B cell (primary cell): Measurements from ENCODE around the gene LITAFD. TPM values are rescaled to one million over a fixed set of nuclear protein-coding genes. Genes with fewer than 3 reads are reported as not detected.

ENCODE experiments used
- ATAC-seq: fragments of 200-7000 bp; cut with Tn5 transposase; one replicate; pipeline ENCODE4 v1.10.0; 2021; ENCODE audit warnings: low read depth, mild to moderate bottlenecking, moderate number of reproducible peaks, moderate library complexity
- CTCF ChIA-PET: fragments of 350-600 bp; sonication (Branson Sonifier 250); formaldehyde crosslinking; loops from one replicate; lab custom pipeline; 2021; ENCODE audit warnings: antibody characterized with exemption, inconsistent platforms; lab: Charles Lee
- POLR2A ChIA-PET: fragments of 350-600 bp; sonication (Branson Sonifier 250); formaldehyde crosslinking; loops from one replicate; lab custom pipeline; 2021; ENCODE audit warnings: antibody characterized with exemption; lab: Charles Lee
- DNase-seq: peaks from one replicate; pipeline ENCODE4 v3.0.0; 2013
- H2AFZ ChIP-seq: 2 replicates; pipeline ENCODE4 v1.6.1; 2012; ENCODE audit warnings: mild to moderate bottlenecking, low read depth, low read length; ENCODE audit not compliant: insufficient read depth, poor library complexity, severe bottlenecking
- H3K27ac ChIP-seq, 2 donors: 1 replicate in 1 of 2; 2 replicates in 1 of 2; pipeline ENCODE4 v1.5.1; 2012 to 2013; ENCODE audit warnings: low read length in 2 of 2, mild to moderate bottlenecking in 2 of 2, moderate library complexity in 1 of 2
- H3K27me3 ChIP-seq, 4 experiments: fragments of 200-600 bp in 1 of 4; sonication (generic) in 1 of 4; replicated peaks in 1 of 4; 1 replicate in 2 of 4; 2 replicates in 2 of 4; pipeline versions ENCODE4 v1.6.1 to v1.7.0; 2013 to 2016; ENCODE audit warnings: low read length in 3 of 4, mild to moderate bottlenecking in 2 of 4, mixed read lengths in 1 of 4, moderate library complexity in 1 of 4; ENCODE audit not compliant: insufficient read depth in 4 of 4, control insufficient read depth in 3 of 4; ENCODE audit errors: control extremely low read depth in 1 of 4
- H3K36me3 ChIP-seq, 2 experiments: replicated peaks in 1 of 2; 1 replicate in 1 of 2; 2 replicates in 1 of 2; pipeline versions ENCODE4 v1.6.1 to v1.7.1; 2013; ENCODE audit warnings: low read length in 1 of 2; ENCODE audit not compliant: insufficient read depth in 2 of 2, control insufficient read depth in 1 of 2; ENCODE audit errors: control extremely low read depth in 1 of 2, extremely low read depth in 1 of 2
- H3K4me1 ChIP-seq, 2 donors: fragments of 200-600 bp in 1 of 2; sonication (generic) in 1 of 2; 1 replicate in 1 of 2; 2 replicates in 1 of 2; pipeline versions ENCODE4 v1.5.1 to v1.6.1; 2013 to 2017; ENCODE audit warnings: low read length in 2 of 2; ENCODE audit not compliant: control insufficient read depth in 2 of 2, insufficient read depth in 2 of 2
- H3K4me2 ChIP-seq: replicated peaks from 2 replicates; pipeline ENCODE3; 2012; ENCODE audit warnings: mild to moderate bottlenecking, low read depth, low read length; ENCODE audit not compliant: poor library complexity, severe bottlenecking
- H3K4me3 ChIP-seq, 5 experiments: fragments of 200-600 bp in 1 of 5; sonication (generic) in 1 of 5; 1 replicate in 3 of 5; 2 replicates in 2 of 5; pipeline versions ENCODE4 v1.5.1 to v1.7.0; 2011 to 2016; ENCODE audit warnings: low read length in 4 of 5, mild to moderate bottlenecking in 4 of 5, low read depth in 2 of 5, control low read depth in 1 of 5, moderate library complexity in 1 of 5; ENCODE audit not compliant: insufficient read depth in 1 of 5; ENCODE audit errors: control extremely low read depth in 1 of 5, extremely low read depth in 1 of 5
- H3K79me2 ChIP-seq: fragments of 200-600 bp; sonication (generic); one replicate; pipeline ENCODE4 v1.6.0; 2016; ENCODE audit warnings: low read length; ENCODE audit not compliant: control insufficient read depth, insufficient read depth
- H3K9ac ChIP-seq: fragments of 200-600 bp; sonication (generic); 2 replicates; pipeline ENCODE4 v1.6.1; 2017; ENCODE audit warnings: mild to moderate bottlenecking, low read length, moderate library complexity
- H3K9me3 ChIP-seq, 3 donors: one replicate each; pipeline versions ENCODE4 v1.6.1 to v1.7.1; 2013; ENCODE audit warnings: low read length in 2 of 3; ENCODE audit not compliant: control insufficient read depth in 2 of 3, insufficient read depth in 1 of 3; ENCODE audit errors: control extremely low read depth in 1 of 3
- H4K20me1 ChIP-seq: 2 replicates; pipeline ENCODE4 v1.6.0; 2012; ENCODE audit warnings: mild to moderate bottlenecking, low read length; ENCODE audit not compliant: insufficient read depth, control insufficient read depth, poor library complexity, severe bottlenecking
- H3K27ac Mint-ChIP-seq: one replicate; pipeline ENCODE4 v1.8.0; 2021; ENCODE audit warnings: mixed read lengths
- H3K27me3 Mint-ChIP-seq: one replicate; pipeline ENCODE4 v1.8.0; 2021; ENCODE audit warnings: mixed read lengths
- H3K4me1 Mint-ChIP-seq: one replicate; pipeline ENCODE4 v1.8.0; 2021; ENCODE audit warnings: mixed read lengths
- H3K4me3 Mint-ChIP-seq: one replicate; pipeline ENCODE4 v1.8.0; 2021; ENCODE audit warnings: mixed read lengths
- H3K9me3 Mint-ChIP-seq: one replicate; pipeline ENCODE4 v1.8.0; 2022; ENCODE audit warnings: mixed read lengths; ENCODE audit not compliant: insufficient read depth
- CTCF ChIP-seq: fragments of 200-600 bp; IDR thresholded peaks from one replicate; pipeline ENCODE4 v1.8.0; 2022; ENCODE audit warnings: antibody characterized with exemption, mild to moderate bottlenecking
- EZH2 ChIP-seq: IDR thresholded peaks from 2 replicates; pipeline ENCODE4 v1.6.1; 2012; ENCODE audit warnings: borderline replicate concordance, low read depth, mild to moderate bottlenecking, moderate library complexity, low read length; ENCODE audit not compliant: insufficient read depth, poor library complexity, severe bottlenecking
- WGBS: methylation state at CpG from one replicate; pipeline ENCODE4 v1.1.5; 2013; ENCODE audit warnings: missing lambda C conversion rate; ENCODE audit not compliant: insufficient coverage; 5-methylcytosine and 5-hydroxymethylcytosine counted together
- intact Hi-C: fragments of 100-400 bp; cut with micrococcal nuclease; formaldehyde crosslinking; loops from one replicate; pipeline ENCODE4 v1.10.0; 2022
- polyA plus RNA-seq: library from polyadenylated mRNA; depleted of rRNA; stranded (reverse); fragments of >200 nt; gene quantifications from 2 replicates; pipeline ENCODE4 v1.2.3, GENCODE V29; 2012
- total RNA-seq, 2 donors: library from RNA; stranded (reverse); fragments of 120-200 nt in 1 of 2; gene quantifications; 1 replicate in 1 of 2; 2 replicates in 1 of 2; pipeline versions ENCODE4 v1.2.3 to v1.2.4, GENCODE V29; 2013 to 2022

Gene LITAFD
- total and polyA plus RNA-seq, 2 donors (not counting 1 experiment from before 2014, with no cell fraction given) = not detected

DNA sequence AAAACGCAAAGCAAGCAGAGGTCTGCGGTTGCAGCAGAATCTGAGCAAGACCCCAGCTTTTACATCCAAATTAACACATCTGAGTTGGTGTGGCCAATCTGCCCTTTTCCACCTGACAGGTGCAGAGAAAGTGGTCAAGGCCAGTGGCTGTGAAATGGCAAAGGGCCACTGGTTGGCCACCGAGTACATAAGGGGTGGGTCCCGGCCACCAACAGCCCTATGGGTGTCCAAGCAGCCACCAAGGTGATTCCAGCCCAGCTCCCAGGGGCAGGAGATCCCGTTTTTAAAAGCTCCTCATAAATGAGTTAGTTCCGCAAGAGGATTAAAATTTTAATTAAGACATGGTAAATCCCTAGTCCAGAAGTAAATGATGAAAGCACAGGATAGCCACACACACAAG lies 52.5 kb downstream of the LITAFD start:
- H3K27me3 ChIP-seq = no peaks in the 10 kb centered on the region
- peaks cover 100% of the 10 kb centered on the region for H4K20me1 ChIP-seq
- 89% methylated on average over 2 of the region's 6 CpGs for WGBS
- H3K4me1 Mint-ChIP-seq = peaks cover 71% of the 10 kb centered on the region
- H3K4me3 ChIP-seq = no peak overlapping the region
- no peak for ATAC-seq
- DNase-seq = no peak
- H3K27me3 Mint-ChIP-seq = no peaks in the 10 kb centered on the region
- H3K36me3 ChIP-seq = peaks cover 3 to 4% of the 10 kb centered on the region in 2 experiments
- no peaks in the 10 kb centered on the region for H3K9me3 Mint-ChIP-seq
- no peak overlapping the region for H3K9ac ChIP-seq
- H3K9me3 ChIP-seq = no peaks in the 10 kb centered on the region
- peaks cover 45% of the 10 kb centered on the region in 2 donors for H3K4me1 ChIP-seq
- TF ChIP-seq EZH2 (no peak), CTCF (no peak)
- CTCF ChIA-PET = interaction anchor here (0.6 to 4.4 kb wide), 9 partner anchors 9 to 206 kb away, joined by 3 to 67 read pairs (median 3); no protein-coding TSS in a partner anchor
- no peak overlapping the region for H2AFZ ChIP-seq
- POLR2A ChIA-PET = no interaction called here
- intact Hi-C loops = loop anchor here (10.0 kb wide), 1 partner anchor 200 kb away; no protein-coding TSS in a partner anchor
- peaks cover 100% of the 10 kb centered on the region for H3K79me2 ChIP-seq
- no peak overlapping the region for H3K27ac ChIP-seq
- no peak overlapping the region for H3K4me2 ChIP-seq
- H3K4me3 Mint-ChIP-seq = no peak overlapping the region
- no peak overlapping the region for H3K27ac Mint-ChIP-seq

Other genes starting within 250 kb of the LITAFD start
- gene ABAT, start 207.7 kb upstream of the LITAFD start, total RNA-seq = 13.8 and 14.3 TPM in 2 replicates
- gene ABAT, start 207.7 kb upstream of the LITAFD start, polyA plus RNA-seq = 6.2 and 9.8 TPM in 2 replicates
- gene TMEM186, start 84.7 kb upstream of the LITAFD start, total RNA-seq = 13.9 and 16.7 TPM in 2 replicates
- gene TMEM186, start 84.7 kb upstream of the LITAFD start, polyA plus RNA-seq = 4.2 and 5.8 TPM in 2 replicates
- gene PMM2, start 84.5 kb upstream of the LITAFD start, total RNA-seq = 45.3 and 47.5 TPM in 2 replicates
- 15.8 and 16.3 TPM in 2 replicates for gene PMM2, start 84.5 kb upstream of the LITAFD start, polyA plus RNA-seq
- 63.1 and 64.2 TPM in 2 replicates for gene CARHSP1, start 13.3 kb upstream of the LITAFD start, total RNA-seq
- gene CARHSP1, start 13.3 kb upstream of the LITAFD start, polyA plus RNA-seq = 26.5 and 27.4 TPM in 2 replicates
- gene USP7, start 81.6 kb downstream of the LITAFD start, total RNA-seq = 223 and 232 TPM in 2 replicates
- 27.4 and 65.3 TPM in 2 replicates for gene USP7, start 81.6 kb downstream of the LITAFD start, polyA plus RNA-seq
- 99.2 and 101 TPM in 2 replicates for gene HAPSTR1, start 209.3 kb downstream of the LITAFD start, total RNA-seq
- 35.5 and 68.0 TPM in 2 replicates for gene HAPSTR1, start 209.3 kb downstream of the LITAFD start, polyA plus RNA-seq